Putamen (tissue), 1 donor: ENCODE measurements around the gene ERO1B.

ENCODE experiments used
- DNase-seq: peaks from one replicate; pipeline ENCODE4 v3.0.0-alpha.2; 2016; ENCODE audit warnings: low spot score

Gene ERO1B

DNA sequence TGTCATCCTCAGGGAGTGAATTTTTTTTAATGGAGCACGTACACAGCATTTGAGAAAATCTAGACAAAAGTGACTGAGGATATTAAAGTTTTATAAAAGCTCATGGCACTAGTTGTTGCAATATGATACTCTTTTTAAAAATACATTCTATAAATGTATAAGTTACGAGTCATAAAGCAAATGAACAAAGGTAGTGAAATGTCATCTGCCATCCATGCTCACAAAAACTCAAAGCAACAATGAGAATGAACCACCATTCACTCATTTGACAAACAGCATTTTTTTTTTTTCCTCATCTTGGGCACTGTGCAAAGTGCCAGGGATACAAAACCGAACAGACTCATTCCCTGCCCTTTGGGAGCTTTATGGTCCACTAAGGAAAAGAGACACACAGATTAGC lies 100.7 kb downstream of the ERO1B start:
- DNase-seq, result no peak

DNA sequence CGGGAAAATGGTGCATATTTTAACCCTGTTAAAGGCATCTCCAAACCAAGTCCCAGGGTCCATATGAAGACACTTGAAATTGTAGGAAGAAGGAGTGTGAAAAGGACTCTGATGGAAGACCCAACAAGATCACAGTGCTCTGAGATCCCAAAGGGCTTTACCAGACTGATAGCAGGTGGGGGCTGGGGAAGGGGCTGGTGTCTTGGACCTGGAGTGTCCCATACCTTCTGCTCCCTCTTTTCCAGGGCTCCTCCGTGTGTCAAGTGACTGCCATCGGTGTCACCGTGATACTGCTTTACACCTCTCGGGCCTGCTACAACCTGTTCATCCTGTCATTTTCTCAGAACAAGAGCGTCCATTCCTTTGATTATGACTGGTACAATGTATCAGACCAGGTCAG lies 102.1 kb downstream of the ERO1B start:
- no peak for DNase-seq

DNA sequence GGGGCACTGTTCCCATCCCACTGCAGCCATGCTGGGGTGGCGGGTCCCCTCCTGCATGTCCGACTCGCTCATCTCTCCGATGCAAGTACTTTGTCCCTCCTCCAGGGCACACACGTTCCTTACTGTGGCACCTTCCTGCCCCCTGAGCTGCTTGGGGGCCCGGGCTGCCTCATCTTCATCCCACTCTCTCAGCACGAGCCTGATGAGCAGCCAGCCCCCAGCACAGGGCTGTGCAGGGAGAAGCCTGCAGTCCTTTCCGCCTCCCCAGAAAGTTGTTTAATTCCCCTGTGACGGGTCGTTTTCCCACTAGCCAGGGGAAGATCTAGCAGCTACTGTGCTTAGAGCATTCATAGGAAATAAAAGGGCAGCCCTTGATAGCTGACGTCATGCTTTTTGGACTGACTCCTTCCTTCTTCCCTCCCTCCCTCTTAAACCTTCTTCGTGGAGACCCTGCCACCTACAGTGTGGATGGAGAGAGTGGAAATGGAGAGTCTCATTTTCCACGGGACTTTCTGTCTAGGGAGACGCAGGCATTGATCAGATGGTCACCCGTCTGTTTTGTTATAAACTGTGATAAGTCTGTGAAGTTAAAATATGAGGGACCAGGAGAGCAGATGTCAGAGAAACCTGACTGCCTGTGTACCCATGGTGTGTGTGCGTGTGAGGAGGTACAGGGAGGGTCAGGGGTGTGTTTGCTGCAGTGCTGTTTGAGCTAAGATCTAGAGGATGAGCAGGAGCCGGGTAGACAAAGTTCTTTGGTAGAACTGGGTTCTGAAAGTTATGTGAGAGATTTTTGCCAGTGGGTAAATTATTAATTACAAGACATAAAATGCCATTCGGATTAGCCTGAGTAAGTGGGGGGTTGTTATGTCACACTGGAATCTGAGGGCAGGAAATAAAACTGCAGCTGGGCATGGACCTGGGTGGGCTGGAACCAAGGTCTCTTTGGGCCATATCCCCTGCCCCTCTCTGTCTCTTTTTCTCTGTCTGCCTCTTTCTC lies 105.1 kb downstream of the ERO1B start:
- DNase-seq, result no peak

DNA sequence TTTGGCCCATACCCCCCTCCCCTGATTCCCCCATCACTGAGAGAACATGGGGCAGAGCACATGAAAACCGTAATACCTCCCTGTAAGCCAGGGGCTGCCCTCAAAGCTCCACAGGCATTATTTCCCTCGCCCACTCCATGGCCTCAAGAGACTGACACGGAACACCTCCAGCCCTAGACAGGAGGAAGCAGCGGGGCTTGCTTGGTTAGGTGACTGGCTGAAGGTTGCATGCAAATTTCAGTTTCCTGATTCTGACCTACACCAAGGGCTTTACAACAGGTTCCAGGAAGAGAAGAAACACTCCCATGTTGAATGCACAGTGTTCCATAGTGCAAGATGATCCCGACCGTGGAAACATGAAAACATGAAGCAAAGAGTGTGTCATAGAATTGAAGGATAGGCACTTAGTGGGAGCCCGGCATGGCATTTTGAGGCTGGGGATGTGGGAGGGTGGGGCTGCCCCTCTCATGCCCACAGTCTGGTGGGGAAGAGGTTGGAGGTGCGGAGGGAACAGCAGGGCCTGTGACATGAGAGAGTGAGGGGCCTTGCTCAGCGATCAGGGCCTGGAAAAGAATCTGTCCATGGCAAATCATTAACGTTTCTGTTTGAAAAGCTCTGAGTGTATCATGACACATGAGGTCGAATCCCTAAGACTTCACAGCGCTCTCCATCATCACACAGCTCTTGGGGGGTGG lies 106.0 kb downstream of the ERO1B start:
- no peak for DNase-seq

DNA sequence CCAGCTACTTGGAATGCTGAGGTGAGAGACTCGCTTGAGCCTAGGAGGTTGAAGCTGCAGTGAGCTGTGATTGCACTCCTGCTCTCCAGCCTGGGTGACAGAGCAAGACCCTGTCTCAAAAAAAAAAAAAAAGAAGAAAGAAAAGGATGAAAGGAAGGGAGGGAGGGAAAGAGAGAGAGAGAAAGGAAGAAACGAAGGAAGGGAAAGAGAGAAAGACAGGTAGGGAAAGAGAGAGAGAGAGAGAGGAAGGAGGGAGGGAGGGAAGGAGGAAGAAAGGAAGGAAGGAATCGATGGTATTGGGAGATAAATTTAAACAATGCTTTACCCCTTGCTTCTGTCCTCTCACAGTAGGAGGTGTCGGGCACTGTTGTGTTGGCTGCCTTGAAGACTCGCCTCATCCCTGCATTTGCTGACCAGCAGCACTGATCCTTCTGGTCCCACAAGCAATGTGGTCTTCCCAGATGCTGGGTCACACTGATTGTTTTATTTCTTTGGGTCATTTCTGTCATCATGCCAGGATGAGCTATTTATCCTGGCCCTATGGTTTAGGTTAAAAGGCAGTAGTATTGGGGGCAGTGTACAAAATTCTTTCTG lies 108.5 kb downstream of the ERO1B start:
- no peak for DNase-seq

DNA sequence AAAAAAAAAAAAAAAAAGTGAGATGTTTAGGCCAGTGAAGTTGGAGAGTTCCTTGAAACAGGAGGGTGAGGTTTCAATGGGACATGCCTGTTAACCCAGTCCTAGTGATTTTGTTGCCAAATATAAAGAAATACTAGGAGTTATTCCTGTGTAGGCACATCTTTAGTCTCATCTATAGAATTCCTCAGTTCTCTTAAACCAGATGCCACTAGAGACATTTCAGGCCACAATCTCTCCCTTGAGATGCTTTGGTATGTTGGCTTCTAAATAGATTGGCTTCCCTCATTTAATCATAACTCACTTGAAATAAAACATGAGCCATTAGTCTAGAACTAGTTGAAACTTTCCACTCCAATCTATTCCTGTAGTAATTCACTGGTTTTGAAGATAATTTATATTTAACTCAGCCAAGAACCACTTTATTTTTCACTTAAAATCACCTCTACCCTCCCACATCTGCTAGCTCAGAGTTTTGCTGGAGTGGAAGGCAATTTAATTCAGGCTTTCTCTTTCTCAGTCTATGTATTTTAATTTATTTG lies 109.6 kb downstream of the ERO1B start:
- no peak for DNase-seq

DNA sequence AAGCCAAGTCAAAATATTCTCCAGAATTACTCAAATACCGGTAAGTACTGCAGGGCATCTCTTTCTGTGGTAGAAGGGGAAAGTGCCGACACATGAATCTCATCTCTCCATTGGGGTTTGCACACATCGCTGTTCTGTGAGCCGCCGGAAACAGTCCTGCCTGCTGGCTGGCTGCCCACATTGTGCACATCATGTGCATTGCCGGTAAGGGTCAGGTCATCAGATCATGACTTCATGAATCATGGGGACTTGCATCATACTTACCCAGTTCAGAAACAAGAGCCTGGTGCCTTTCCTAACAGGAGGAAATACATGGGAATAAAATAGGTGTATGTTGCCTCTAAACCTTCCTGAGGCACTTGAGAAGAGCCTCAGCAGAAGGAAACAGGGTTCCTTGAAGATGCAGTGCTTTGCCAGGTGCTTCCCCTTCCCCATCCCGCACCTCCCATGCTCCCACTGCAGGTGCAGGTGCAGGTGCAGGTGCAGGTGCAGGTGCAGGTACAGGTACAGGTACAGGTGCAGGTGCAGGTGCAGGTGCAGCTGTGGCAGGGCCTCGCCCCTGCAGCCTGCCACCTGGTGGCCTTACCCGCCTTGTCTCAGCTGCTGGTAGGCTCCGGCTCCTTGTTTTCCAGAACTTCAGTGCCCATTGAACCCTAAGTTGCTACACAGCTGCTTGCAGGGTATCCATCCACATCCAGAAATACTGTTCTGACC lies 112.9 kb downstream of the ERO1B start:
- no peak for DNase-seq

DNA sequence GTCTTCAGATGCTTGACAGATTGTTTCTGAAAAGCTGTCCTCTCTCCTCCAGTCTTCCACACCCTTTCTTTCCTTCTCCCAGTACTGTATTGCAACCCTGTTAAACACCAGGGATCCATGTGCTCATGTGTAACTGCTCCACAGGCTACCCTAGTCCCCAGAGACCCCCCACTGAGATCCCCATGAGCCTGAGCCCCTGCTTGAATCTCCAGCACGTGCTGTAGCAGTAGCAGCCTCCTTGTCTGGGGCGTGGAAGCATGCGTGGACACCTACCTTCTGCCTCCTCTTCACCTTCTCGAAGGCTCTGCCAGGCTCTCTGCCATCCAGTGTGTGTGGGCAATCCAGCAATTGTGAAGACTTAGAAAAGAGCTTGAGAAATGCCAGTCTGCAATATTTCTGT lies 114.2 kb downstream of the ERO1B start:
- no peak for DNase-seq

DNA sequence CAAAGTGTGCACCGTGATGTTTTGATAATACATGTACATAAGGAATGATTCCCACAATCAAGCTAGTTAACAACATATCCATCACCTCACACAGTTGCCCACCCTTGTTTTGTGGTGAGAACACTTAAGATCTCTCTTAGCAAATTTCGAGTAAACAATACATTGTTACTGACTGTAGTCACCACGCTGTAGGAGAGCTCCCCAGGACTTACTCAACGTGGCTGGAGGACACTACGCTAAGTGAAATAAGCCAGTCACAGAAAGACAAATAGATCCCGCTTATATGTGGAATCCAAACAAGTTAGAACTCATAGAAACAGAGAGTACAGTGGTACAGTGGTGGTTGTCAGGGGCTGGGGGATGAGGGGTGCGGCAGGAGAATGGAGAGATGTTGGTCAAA lies 114.6 kb downstream of the ERO1B start:
- no peak for DNase-seq

DNA sequence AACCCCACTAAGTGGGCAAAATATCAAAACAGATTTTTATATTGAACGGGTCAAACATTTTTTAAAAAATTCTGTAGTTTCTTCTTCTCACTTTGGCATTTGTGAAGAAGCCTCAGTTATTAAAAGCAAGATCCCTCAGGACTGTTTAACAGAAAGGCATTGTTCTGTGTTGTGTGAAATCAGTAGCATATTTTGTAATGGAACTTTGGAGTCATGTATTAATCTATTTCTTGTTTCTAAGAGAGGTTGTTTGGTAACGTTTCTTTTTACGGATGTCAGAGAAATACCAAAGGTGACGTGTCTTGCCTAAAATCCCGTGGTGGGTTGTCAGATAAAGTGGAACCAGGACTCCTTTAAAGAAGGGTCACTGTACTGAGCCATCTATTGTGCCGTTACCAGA lies 115.7 kb downstream of the ERO1B start:
- no peak for DNase-seq
